ENCODE measurements around the gene FAM181B.
"Not testable (repeated sequence)": the region's sequence is repeated elsewhere in the genome, so short reads cannot be mapped to it uniquely, and the experiment has no call there.

FAM181B gene

GRCh38 chr11:82718821-82719220 is 14.8 kb downstream of the FAM181B start:
- Histone ChIP-seq H3K36me3 (ENCODE audit: control insufficient read depth in 2 of 2, insufficient read depth in 2 of 2, low read length in 2 of 2) (no peaks in the 10 kb centered on the region), H3K27me3 (ENCODE audit: control insufficient read depth in 2 of 2, insufficient read depth in 2 of 2, low read length in 2 of 2) (no peaks in the 10 kb centered on the region), H3K9me3 (ENCODE audit: control insufficient read depth in 2 of 2, low read length in 2 of 2) (no peaks in the 10 kb centered on the region), H3K4me3 (ENCODE audit: low read length in 2 of 2) (no peak overlapping the region), H3K27ac (ENCODE audit: low read depth in 2 of 2, low read length in 2 of 2) (no peak overlapping the region), H3K9ac (ENCODE audit: low read depth in 1 of 2, low read length in 2 of 2) (no peak overlapping the region), H3K4me1 (ENCODE audit: control insufficient read depth in 2 of 2, insufficient read depth in 2 of 2, low read length in 2 of 2) (no peaks in the 10 kb centered on the region)

GRCh38 chr11:82718307-82718706 is 15.4 kb downstream of the FAM181B start:
- H3K27ac ChIP-seq (ENCODE audit: low read depth in 2 of 2, low read length in 2 of 2), result no peak overlapping the region
- H3K36me3 ChIP-seq (ENCODE audit: control insufficient read depth in 2 of 2, insufficient read depth in 2 of 2, low read length in 2 of 2), result no peaks in the 10 kb centered on the region
- no peaks in the 10 kb centered on the region for H3K27me3 ChIP-seq (ENCODE audit: control insufficient read depth in 2 of 2, insufficient read depth in 2 of 2, low read length in 2 of 2)
- H3K4me1 ChIP-seq (ENCODE audit: control insufficient read depth in 2 of 2, insufficient read depth in 2 of 2, low read length in 2 of 2), result no peaks in the 10 kb centered on the region
- no peak overlapping the region for H3K9ac ChIP-seq (ENCODE audit: low read depth in 1 of 2, low read length in 2 of 2)
- no peak overlapping the region for H3K4me3 ChIP-seq (ENCODE audit: low read length in 2 of 2)
- H3K9me3 ChIP-seq (ENCODE audit: control insufficient read depth in 2 of 2, low read length in 2 of 2), result no peaks in the 10 kb centered on the region

GRCh38 chr11:82714346-82715174 is 19.1 kb downstream of the FAM181B start:
- Histone ChIP-seq H3K4me3 (ENCODE audit: low read length in 2 of 2) (no peak overlapping the region), H3K36me3 (ENCODE audit: control insufficient read depth in 2 of 2, insufficient read depth in 2 of 2, low read length in 2 of 2) (no peaks in the 10 kb centered on the region), H3K9ac (ENCODE audit: low read depth in 1 of 2, low read length in 2 of 2) (no peak overlapping the region), H3K4me1 (ENCODE audit: control insufficient read depth in 2 of 2, insufficient read depth in 2 of 2, low read length in 2 of 2) (no peaks in the 10 kb centered on the region), H3K27ac (ENCODE audit: low read depth in 2 of 2, low read length in 2 of 2) (no peak overlapping the region), H3K27me3 (ENCODE audit: control insufficient read depth in 2 of 2, insufficient read depth in 2 of 2, low read length in 2 of 2) (peaks cover 0 to 7% of the 10 kb centered on the region in 2 donors), H3K9me3 (ENCODE audit: control insufficient read depth in 2 of 2, low read length in 2 of 2) (no peaks in the 10 kb centered on the region)

- Histone ChIP-seq H3K9ac (ENCODE audit: low read depth in 1 of 2, low read length in 2 of 2) (no peak overlapping the region), H3K36me3 (ENCODE audit: control insufficient read depth in 2 of 2, insufficient read depth in 2 of 2, low read length in 2 of 2) (no peaks in the 10 kb centered on the region), H3K4me3 (ENCODE audit: low read length in 2 of 2) (no peak overlapping the region), H3K27ac (ENCODE audit: low read depth in 2 of 2, low read length in 2 of 2) (no peak overlapping the region), H3K9me3 (ENCODE audit: control insufficient read depth in 2 of 2, low read length in 2 of 2) (no peaks in the 10 kb centered on the region), H3K4me1 (ENCODE audit: control insufficient read depth in 2 of 2, insufficient read depth in 2 of 2, low read length in 2 of 2) (no peaks in the 10 kb centered on the region), H3K27me3 (ENCODE audit: control insufficient read depth in 2 of 2, insufficient read depth in 2 of 2, low read length in 2 of 2) (peaks cover 0 to 7% of the 10 kb centered on the region in 2 donors)
Measured at GRCh38 chr11:82711648-82712047, 22.0 kb downstream of the FAM181B start.

- H3K27ac ChIP-seq (ENCODE audit: low read depth in 2 of 2, low read length in 2 of 2), result no peak overlapping the region
- no peaks in the 10 kb centered on the region for H3K9me3 ChIP-seq (ENCODE audit: control insufficient read depth in 2 of 2, low read length in 2 of 2)
- H3K27me3 ChIP-seq (ENCODE audit: control insufficient read depth in 2 of 2, insufficient read depth in 2 of 2, low read length in 2 of 2), result no peaks in the 10 kb centered on the region
- H3K36me3 ChIP-seq (ENCODE audit: control insufficient read depth in 2 of 2, insufficient read depth in 2 of 2, low read length in 2 of 2), result no peaks in the 10 kb centered on the region
- H3K4me1 ChIP-seq (ENCODE audit: control insufficient read depth in 2 of 2, insufficient read depth in 2 of 2, low read length in 2 of 2), result no peaks in the 10 kb centered on the region
- H3K9ac ChIP-seq (ENCODE audit: low read depth in 1 of 2, low read length in 2 of 2), result no peak overlapping the region
- no peak overlapping the region for H3K4me3 ChIP-seq (ENCODE audit: low read length in 2 of 2)
Measured at GRCh38 chr11:82703796-82704195, 29.9 kb downstream of the FAM181B start.

GRCh38 chr11:82703226-82703625 is 30.4 kb downstream of the FAM181B start:
- Histone ChIP-seq H3K9me3 (ENCODE audit: control insufficient read depth in 2 of 2, low read length in 2 of 2) (no peaks in the 10 kb centered on the region), H3K27me3 (ENCODE audit: control insufficient read depth in 2 of 2, insufficient read depth in 2 of 2, low read length in 2 of 2) (no peaks in the 10 kb centered on the region), H3K4me1 (ENCODE audit: control insufficient read depth in 2 of 2, insufficient read depth in 2 of 2, low read length in 2 of 2) (no peaks in the 10 kb centered on the region), H3K27ac (ENCODE audit: low read depth in 2 of 2, low read length in 2 of 2) (no peak overlapping the region), H3K9ac (ENCODE audit: low read depth in 1 of 2, low read length in 2 of 2) (no peak overlapping the region), H3K4me3 (ENCODE audit: low read length in 2 of 2) (no peak overlapping the region), H3K36me3 (ENCODE audit: control insufficient read depth in 2 of 2, insufficient read depth in 2 of 2, low read length in 2 of 2) (no peaks in the 10 kb centered on the region)

- Histone ChIP-seq H3K27ac (ENCODE audit: low read depth in 2 of 2, low read length in 2 of 2) (no peak overlapping the region), H3K4me3 (ENCODE audit: low read length in 2 of 2) (no peak overlapping the region), H3K27me3 (ENCODE audit: control insufficient read depth in 2 of 2, insufficient read depth in 2 of 2, low read length in 2 of 2) (no peaks in the 10 kb centered on the region), H3K4me1 (ENCODE audit: control insufficient read depth in 2 of 2, insufficient read depth in 2 of 2, low read length in 2 of 2) (no peaks in the 10 kb centered on the region), H3K9ac (ENCODE audit: low read depth in 1 of 2, low read length in 2 of 2) (no peak overlapping the region), H3K36me3 (ENCODE audit: control insufficient read depth in 2 of 2, insufficient read depth in 2 of 2, low read length in 2 of 2) (no peaks in the 10 kb centered on the region), H3K9me3 (ENCODE audit: control insufficient read depth in 2 of 2, low read length in 2 of 2) (no peaks in the 10 kb centered on the region)
Measured at GRCh38 chr11:82701847-82702520, 31.7 kb downstream of the FAM181B start.

- H3K36me3 ChIP-seq (ENCODE audit: control insufficient read depth in 2 of 2, insufficient read depth in 2 of 2, low read length in 2 of 2), result no peaks in the 10 kb centered on the region
- no peak overlapping the region for H3K27ac ChIP-seq (ENCODE audit: low read depth in 2 of 2, low read length in 2 of 2)
- no peak overlapping the region for H3K4me3 ChIP-seq (ENCODE audit: low read length in 2 of 2)
- H3K9ac ChIP-seq (ENCODE audit: low read depth in 1 of 2, low read length in 2 of 2), result no peak overlapping the region
- no peaks in the 10 kb centered on the region for H3K9me3 ChIP-seq (ENCODE audit: control insufficient read depth in 2 of 2, low read length in 2 of 2)
- H3K4me1 ChIP-seq (ENCODE audit: control insufficient read depth in 2 of 2, insufficient read depth in 2 of 2, low read length in 2 of 2), result no peaks in the 10 kb centered on the region
- peaks cover 0 to 2% of the 10 kb centered on the region in 2 donors for H3K27me3 ChIP-seq (ENCODE audit: control insufficient read depth in 2 of 2, insufficient read depth in 2 of 2, low read length in 2 of 2)
Measured at GRCh38 chr11:82698576-82699352, 34.9 kb downstream of the FAM181B start.

- Histone ChIP-seq H3K4me1 (ENCODE audit: control insufficient read depth in 2 of 2, insufficient read depth in 2 of 2, low read length in 2 of 2) (no peaks in the 10 kb centered on the region), H3K9ac (ENCODE audit: low read depth in 1 of 2, low read length in 2 of 2) (no peak overlapping the region), H3K9me3 (ENCODE audit: control insufficient read depth in 2 of 2, low read length in 2 of 2) (no peaks in the 10 kb centered on the region), H3K27ac (ENCODE audit: low read depth in 2 of 2, low read length in 2 of 2) (no peak overlapping the region), H3K36me3 (ENCODE audit: control insufficient read depth in 2 of 2, insufficient read depth in 2 of 2, low read length in 2 of 2) (no peaks in the 10 kb centered on the region), H3K4me3 (ENCODE audit: low read length in 2 of 2) (no peak overlapping the region), H3K27me3 (ENCODE audit: control insufficient read depth in 2 of 2, insufficient read depth in 2 of 2, low read length in 2 of 2) (peaks cover 0 to 2% of the 10 kb centered on the region in 2 donors)
Measured at GRCh38 chr11:82692981-82693380, 40.7 kb downstream of the FAM181B start.

- not testable (repeated sequence) for H3K27me3 ChIP-seq (ENCODE audit: control insufficient read depth in 2 of 2, insufficient read depth in 2 of 2, low read length in 2 of 2); H3K36me3 ChIP-seq (ENCODE audit: control insufficient read depth in 2 of 2, insufficient read depth in 2 of 2, low read length in 2 of 2); H3K9me3 ChIP-seq (ENCODE audit: control insufficient read depth in 2 of 2, low read length in 2 of 2); H3K27ac ChIP-seq (ENCODE audit: low read depth in 2 of 2, low read length in 2 of 2); H3K4me1 ChIP-seq (ENCODE audit: control insufficient read depth in 2 of 2, insufficient read depth in 2 of 2, low read length in 2 of 2); H3K4me3 ChIP-seq (ENCODE audit: low read length in 2 of 2); H3K9ac ChIP-seq (ENCODE audit: low read depth in 1 of 2, low read length in 2 of 2)
Measured at GRCh38 chr11:82689347-82689746, 44.3 kb downstream of the FAM181B start.

All from mucosa of rectum (tissue), 2 donors.